ENCODE results near the gene DAB2IP. TPM values are rescaled to one million over a fixed set of nuclear protein-coding genes. Genes with fewer than 3 reads are reported as not detected.

DAB2IP gene
- polyA plus RNA-seq, 1 donor from 2014 or later: 17.3 TPM

GRCh38 chr9:121660876-121661275, 9.4 kb downstream of the DAB2IP start:
- no peaks in the 10 kb centered on the region for H3F3A ChIP-seq (ENCODE audit: insufficient read depth, low read length, poor library complexity, severe bottlenecking)
- no peak overlapping the region for H3K4me2 ChIP-seq (ENCODE audit: low read length)
- TF ChIP-seq EZH2 (IDR thresholded peaks at IDR 0.05; ENCODE audit: borderline replicate concordance, insufficient read depth, low read length, poor library complexity, severe bottlenecking) (no peak), EP300 (conservative IDR thresholded peaks at IDR 0.05; ENCODE audit: poor library complexity, severe bottlenecking) (no peak), MXI1 (conservative IDR thresholded peaks at IDR 0.05; ENCODE audit: poor library complexity, severe bottlenecking) (no peak), TAF1 (IDR thresholded peaks at IDR 0.05; ENCODE audit: low read depth) (no peak), CTCF (IDR thresholded peaks at IDR 0.05; ENCODE audit: poor library complexity, severe bottlenecking) (no peak), POLR2AphosphoS5 (IDR thresholded peaks at IDR 0.05) (no peak), SMC3 (conservative IDR thresholded peaks at IDR 0.05; ENCODE audit: poor library complexity) (no peak), REST (IDR thresholded peaks at IDR 0.05; ENCODE audit: borderline replicate concordance) (no peak), RAD21 (conservative IDR thresholded peaks at IDR 0.05) (no peak)
- H4K20me1 ChIP-seq (ENCODE audit: insufficient read depth): no peaks in the 10 kb centered on the region
- H3K9me3 ChIP-seq (ENCODE audit: low read length): no peaks in the 10 kb centered on the region
- H3K9ac ChIP-seq (ENCODE audit: low read length): no peak overlapping the region
- no peaks in the 10 kb centered on the region for H3K9me2 ChIP-seq (ENCODE audit: insufficient read depth, low read length)
- H3K4me3 ChIP-seq (ENCODE audit: low read length): no peak overlapping the region
- H3K36me3 ChIP-seq (ENCODE audit: insufficient read depth, low read length): no peaks in the 10 kb centered on the region
- H3K79me2 ChIP-seq (replicated peaks; ENCODE audit: insufficient read depth, low read length): peaks cover 3% of the 10 kb centered on the region
- H3K27me3 ChIP-seq (ENCODE audit: insufficient read depth, low read depth, low read length): no peaks in the 10 kb centered on the region
- no peak overlapping the region for H2AFZ ChIP-seq (ENCODE audit: low read depth, low read length)
- no peak overlapping the region for H3K27ac ChIP-seq (ENCODE audit: low read length)

DNA sequence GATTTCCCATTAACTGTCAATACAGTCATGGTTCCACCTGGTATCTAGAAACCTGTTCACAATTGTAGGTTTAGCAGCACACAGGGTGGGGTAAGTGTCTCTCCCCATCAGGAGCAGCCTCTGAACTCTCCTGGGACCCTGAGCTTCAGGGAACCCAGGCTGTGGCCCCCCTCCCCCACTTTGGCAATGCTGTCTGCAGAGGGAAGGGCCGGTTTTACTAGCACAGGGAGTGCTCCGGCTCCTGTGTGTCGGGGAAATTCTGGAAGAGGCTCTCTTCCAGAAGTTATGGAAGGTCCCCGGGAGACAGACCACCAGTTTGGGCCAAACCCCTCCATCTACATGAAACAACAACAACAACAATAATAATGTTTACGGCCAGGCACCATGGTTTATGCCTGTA, 9.9 kb downstream of the DAB2IP start:
- H3K9ac ChIP-seq (ENCODE audit: low read length): no peak overlapping the region
- no peak overlapping the region for H2AFZ ChIP-seq (ENCODE audit: low read depth, low read length)
- no peaks in the 10 kb centered on the region for H3K36me3 ChIP-seq (ENCODE audit: insufficient read depth, low read length)
- no peak overlapping the region for H3K4me3 ChIP-seq (ENCODE audit: low read length)
- H3K9me2 ChIP-seq (ENCODE audit: insufficient read depth, low read length): no peaks in the 10 kb centered on the region
- H3F3A ChIP-seq (ENCODE audit: insufficient read depth, low read length, poor library complexity, severe bottlenecking): no peaks in the 10 kb centered on the region
- H3K27ac ChIP-seq (ENCODE audit: low read length): no peak overlapping the region
- no peak overlapping the region for H3K4me2 ChIP-seq (ENCODE audit: low read length)
- peaks cover 3% of the 10 kb centered on the region for H3K79me2 ChIP-seq (replicated peaks; ENCODE audit: insufficient read depth, low read length)
- TF ChIP-seq POLR2AphosphoS5 (IDR thresholded peaks at IDR 0.05): no peak
- no peak for TF ChIP-seq EZH2 (IDR thresholded peaks at IDR 0.05; ENCODE audit: borderline replicate concordance, insufficient read depth, low read length, poor library complexity, severe bottlenecking)
- TF ChIP-seq EP300 (conservative IDR thresholded peaks at IDR 0.05; ENCODE audit: poor library complexity, severe bottlenecking): no peak
- no peak for TF ChIP-seq MXI1 (conservative IDR thresholded peaks at IDR 0.05; ENCODE audit: poor library complexity, severe bottlenecking)
- no peak for TF ChIP-seq RAD21 (conservative IDR thresholded peaks at IDR 0.05)
- no peak for TF ChIP-seq REST (IDR thresholded peaks at IDR 0.05; ENCODE audit: borderline replicate concordance)
- TF ChIP-seq TAF1 (IDR thresholded peaks at IDR 0.05; ENCODE audit: low read depth): no peak
- TF ChIP-seq SMC3 (conservative IDR thresholded peaks at IDR 0.05; ENCODE audit: poor library complexity): no peak
- TF ChIP-seq CTCF (IDR thresholded peaks at IDR 0.05; ENCODE audit: poor library complexity, severe bottlenecking): no peak
- no peaks in the 10 kb centered on the region for H3K27me3 ChIP-seq (ENCODE audit: insufficient read depth, low read depth, low read length)
- H4K20me1 ChIP-seq (ENCODE audit: insufficient read depth): no peaks in the 10 kb centered on the region
- no peaks in the 10 kb centered on the region for H3K9me3 ChIP-seq (ENCODE audit: low read length)

Data from neural cell (in vitro differentiated cells).